Lower lobe of right lung (tissue), 2 donors: ENCODE data around the gene C2orf81. TPM values are rescaled to one million over a fixed set of nuclear protein-coding genes. Genes with fewer than 3 reads are reported as not detected.
A peak's percentile ranks its signal among the peaks of the same experiment; 100 is the strongest.

Experiments used
- ATAC-seq, 2 donors: fragments of 200-7000 bp; cut with Tn5 transposase; one replicate each; pipeline ENCODE4 v1.9.1; 2020 to 2022; ENCODE audit warnings: mild to moderate bottlenecking in 2 of 2, moderate library complexity in 2 of 2
- DNase-seq: peaks from one replicate; pipeline ENCODE4 v3.0.0-alpha.2; 2020
- H3K27ac ChIP-seq: fragments of 200-600 bp; one replicate; pipeline ENCODE4 v1.8.0; 2022
- H3K27me3 ChIP-seq: fragments of 200-600 bp; one replicate; pipeline ENCODE4 v1.8.0; 2022; ENCODE audit warnings: low read depth
- H3K36me3 ChIP-seq: fragments of 200-600 bp; one replicate; pipeline ENCODE4 v1.8.0; 2022; ENCODE audit warnings: mild to moderate bottlenecking
- H3K4me1 ChIP-seq: fragments of 200-600 bp; one replicate; pipeline ENCODE4 v1.8.0; 2022
- H3K4me3 ChIP-seq: fragments of 200-600 bp; one replicate; pipeline ENCODE4 v1.8.0; 2022; ENCODE audit warnings: mild to moderate bottlenecking
- H3K9me3 ChIP-seq: fragments of 200-600 bp; one replicate; pipeline ENCODE4 v1.8.0; 2022
- intact Hi-C: fragments of 100-400 bp; cut with DNase I; formaldehyde crosslinking; loops from one replicate; pipeline ENCODE4 v1.11.0; 2022
- total RNA-seq: library from RNA; stranded (reverse); fragmentation: NEBNext Ultra II Directional; extraction: Animal tissue kit (Norgen Biotek cat#: 25700); gene quantifications from one replicate; pipeline ENCODE4 v1.2.1, GENCODE V29; 2021
- TF ChIP-seq, protein P1 (sequence below): fragments of 200-600 bp; IDR thresholded peaks from one replicate; pipeline ENCODE4 v1.8.0; 2022; ENCODE audit warnings: antibody characterized with exemption, mild to moderate bottlenecking
- donor health status: DM: no; HTN: yes; CAD: no; lungs with severe emphysema.

Gene C2orf81
- total RNA-seq, 1 donor from 2014 or later = 10.0 TPM

- Histone ChIP-seq H3K4me3 (peak overlapping the region; percentile 66), H3K9me3 (no peaks in the 10 kb centered on the region), H3K4me1 (peaks cover 38% of the 10 kb centered on the region), H3K27me3 (peaks cover 11% of the 10 kb centered on the region), H3K36me3 (no peaks in the 10 kb centered on the region), H3K27ac (peak overlapping the region; percentile 36)
- DNase-seq = no peak
- ATAC-seq = peak; percentile 9 to 25
- TF ChIP-seq, protein P1, sequence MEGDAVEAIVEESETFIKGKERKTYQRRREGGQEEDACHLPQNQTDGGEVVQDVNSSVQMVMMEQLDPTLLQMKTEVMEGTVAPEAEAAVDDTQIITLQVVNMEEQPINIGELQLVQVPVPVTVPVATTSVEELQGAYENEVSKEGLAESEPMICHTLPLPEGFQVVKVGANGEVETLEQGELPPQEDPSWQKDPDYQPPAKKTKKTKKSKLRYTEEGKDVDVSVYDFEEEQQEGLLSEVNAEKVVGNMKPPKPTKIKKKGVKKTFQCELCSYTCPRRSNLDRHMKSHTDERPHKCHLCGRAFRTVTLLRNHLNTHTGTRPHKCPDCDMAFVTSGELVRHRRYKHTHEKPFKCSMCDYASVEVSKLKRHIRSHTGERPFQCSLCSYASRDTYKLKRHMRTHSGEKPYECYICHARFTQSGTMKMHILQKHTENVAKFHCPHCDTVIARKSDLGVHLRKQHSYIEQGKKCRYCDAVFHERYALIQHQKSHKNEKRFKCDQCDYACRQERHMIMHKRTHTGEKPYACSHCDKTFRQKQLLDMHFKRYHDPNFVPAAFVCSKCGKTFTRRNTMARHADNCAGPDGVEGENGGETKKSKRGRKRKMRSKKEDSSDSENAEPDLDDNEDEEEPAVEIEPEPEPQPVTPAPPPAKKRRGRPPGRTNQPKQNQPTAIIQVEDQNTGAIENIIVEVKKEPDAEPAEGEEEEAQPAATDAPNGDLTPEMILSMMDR = no peak
- intact Hi-C loops = no loop called here
Measured at GRCh38 chr2:74415762-74416395, 5.5 kb downstream of the C2orf81 start.

DNA sequence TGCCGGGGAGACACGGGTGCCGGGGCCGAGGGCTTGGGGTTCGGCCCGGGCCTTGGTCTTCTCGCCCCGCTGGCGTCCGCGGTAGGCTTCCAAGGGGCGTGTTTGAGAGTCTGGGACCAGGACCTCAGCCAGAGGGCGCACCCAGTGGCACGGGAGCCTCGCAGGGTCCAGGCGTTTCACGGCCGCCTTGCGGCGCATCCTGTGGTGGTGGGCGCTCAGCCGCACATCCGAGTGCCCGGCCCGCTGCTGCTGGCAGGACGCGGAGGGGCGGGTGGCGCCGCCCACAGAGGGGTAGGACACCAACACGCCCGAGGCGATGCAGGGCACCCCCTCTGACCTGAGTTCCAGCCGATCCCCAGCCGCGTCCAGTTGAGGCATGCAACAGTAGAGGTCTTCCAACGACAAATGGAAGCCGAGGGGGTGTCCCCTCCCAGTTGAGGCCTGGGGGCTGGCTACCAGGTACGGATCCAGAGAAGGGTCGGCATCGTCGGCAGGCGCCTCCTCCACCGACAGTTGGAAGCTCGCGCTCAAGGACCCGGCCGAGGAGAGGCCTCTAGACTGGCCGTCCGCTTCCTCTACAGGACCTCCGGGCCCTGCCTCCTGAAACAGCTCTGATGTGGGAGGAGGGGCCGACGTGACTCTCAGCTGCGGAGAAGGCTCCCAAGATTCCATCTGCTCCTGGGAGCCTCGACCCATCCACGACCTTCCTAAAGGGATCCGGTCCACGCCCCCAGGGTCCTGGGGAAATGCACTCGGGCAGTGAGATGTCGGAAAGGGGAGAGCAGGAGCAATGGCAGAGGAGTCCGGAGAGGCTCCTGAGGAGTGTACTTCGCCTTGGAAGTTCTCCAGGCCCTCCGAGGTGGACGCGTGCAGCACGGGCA, 6.3 kb downstream of the C2orf81 start:
- intact Hi-C loops = no loop called here
- TF ChIP-seq, protein P1 = peak; percentile 45
- ATAC-seq = peak; percentile 81 to 87
- peaks cover 31% of the 10 kb centered on the region for H3K4me1 ChIP-seq
- H3K9me3 ChIP-seq = no peaks in the 10 kb centered on the region
- H3K4me3 ChIP-seq = peak overlapping the region; percentile 66
- H3K27ac ChIP-seq = peak overlapping the region; percentile 36
- H3K27me3 ChIP-seq = peaks cover 11% of the 10 kb centered on the region
- peak; percentile 66 for DNase-seq
- no peaks in the 10 kb centered on the region for H3K36me3 ChIP-seq

DNA sequence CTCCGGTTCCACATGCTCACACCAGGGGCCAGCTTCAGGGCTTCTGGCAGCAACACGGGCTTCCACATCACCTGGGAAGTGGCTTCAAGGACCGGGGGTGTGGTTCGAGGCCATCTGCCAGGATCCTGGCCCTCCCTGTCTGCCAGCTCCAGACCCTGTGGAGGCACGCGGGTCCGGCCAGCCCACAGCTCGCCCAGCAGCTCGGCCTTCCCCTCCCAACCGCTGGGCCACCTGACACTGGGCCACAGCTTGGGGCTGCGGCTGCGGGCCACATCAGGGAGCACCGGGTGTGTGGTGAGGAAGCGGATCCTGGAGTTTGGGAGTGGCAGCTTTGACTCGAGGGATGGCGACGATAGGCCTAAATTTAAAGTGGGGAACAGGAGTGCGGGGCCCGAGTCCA, 7.0 kb downstream of the C2orf81 start:
- peak; percentile 32 to 34 for ATAC-seq
- H3K27me3 ChIP-seq = peaks cover 11% of the 10 kb centered on the region
- no peaks in the 10 kb centered on the region for H3K9me3 ChIP-seq
- H3K27ac ChIP-seq = peak overlapping the region; percentile 36
- H3K4me1 ChIP-seq = peaks cover 31% of the 10 kb centered on the region
- H3K36me3 ChIP-seq = no peaks in the 10 kb centered on the region
- DNase-seq = no peak
- intact Hi-C loops = no loop called here
- TF ChIP-seq, protein P1 = no peak
- H3K4me3 ChIP-seq = peak overlapping the region; percentile 66

DNA sequence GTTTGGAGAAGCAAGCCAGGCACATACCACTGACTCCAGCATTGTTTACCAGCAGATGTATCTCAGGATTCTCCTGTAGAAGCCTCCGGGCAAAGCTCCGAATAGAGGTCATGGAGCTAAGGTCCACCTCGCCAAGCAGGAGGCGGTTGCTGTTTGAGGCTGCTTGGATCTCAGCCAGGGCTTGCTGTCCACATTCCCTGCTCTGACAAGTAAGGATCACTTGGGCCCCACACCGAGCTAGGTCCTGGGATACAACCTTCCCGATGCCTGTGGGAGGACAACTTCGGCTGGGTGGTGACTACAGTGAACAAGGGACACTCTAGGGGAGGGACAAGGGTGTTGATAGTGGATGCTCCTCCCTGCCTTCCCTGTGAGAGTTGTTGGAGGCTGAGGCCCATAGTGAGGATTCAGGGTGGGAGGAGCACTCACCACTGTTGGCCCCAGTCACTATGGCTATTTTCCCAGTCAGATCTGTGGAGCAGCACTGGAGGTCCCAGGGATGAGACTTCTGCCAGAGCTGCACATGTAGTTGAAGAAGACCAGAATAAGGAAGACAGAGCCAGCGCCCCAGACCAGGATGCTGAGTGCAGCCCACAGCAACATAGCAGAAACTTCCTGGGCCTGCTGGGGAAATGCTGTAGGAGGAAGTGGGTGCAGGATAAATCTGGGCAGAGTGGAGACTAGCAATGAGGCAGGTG, 8.3 kb downstream of the C2orf81 start:
- ATAC-seq (no peak), DNase-seq (no peak)
- Histone ChIP-seq H3K4me3 (no peak overlapping the region), H3K27ac (no peak overlapping the region), H3K36me3 (no peaks in the 10 kb centered on the region), H3K4me1 (peaks cover 25% of the 10 kb centered on the region), H3K27me3 (peaks cover 11% of the 10 kb centered on the region), H3K9me3 (no peaks in the 10 kb centered on the region)
- intact Hi-C loops = no loop called here
- TF ChIP-seq, protein P1 = no peak

- intact Hi-C loops = no loop called here
- TF ChIP-seq, protein P1 = no peak
- Histone ChIP-seq H3K9me3 (no peaks in the 10 kb centered on the region), H3K36me3 (no peaks in the 10 kb centered on the region), H3K27me3 (no peaks in the 10 kb centered on the region), H3K4me3 (no peak overlapping the region), H3K27ac (no peak overlapping the region), H3K4me1 (no peaks in the 10 kb centered on the region)
- no peak for DNase-seq
- no peak for ATAC-seq
Measured at GRCh38 chr2:74407682-74408081, 13.7 kb downstream of the C2orf81 start.
